MV-4-11 (cell line): ENCODE data around the gene OR12D1.
"Not testable (repeated sequence)": the region's sequence is repeated elsewhere in the genome, so short reads cannot be mapped to it uniquely, and the experiment has no call there.

Experiments used
- DNase-seq: peaks from one replicate; lab custom pipeline; 2025; lab: John Stamatoyannopoulos, UW

Gene OR12D1

GRCh38 chr6:29414588-29414987, at the start of gene OR12D1:
Gene OR12D1 (plus strand): TSS chr6:29414928.
- no peak for DNase-seq

- no peak for DNase-seq
Observed at GRCh38 chr6:29368765-29369164, 46.0 kb upstream of the OR12D1 start, which contains the start of gene OR5V1. Gene OR5V1 (minus strand): TSS chr6:29368865. CDS start chr6:29356195, 12,670 bp downstream.

GRCh38 chr6:29375191-29375590, 39.5 kb upstream of the OR12D1 start, which contains the start of gene OR12D3:
Gene OR12D3 (minus strand): TSS chr6:29375291. CDS start chr6:29375287, 4 bp downstream.
- no peak for DNase-seq

GRCh38 chr6:29376003-29376402, 38.7 kb upstream of the OR12D1 start:
- DNase-seq: no peak

GRCh38 chr6:29388533-29388932, 26.2 kb upstream of the OR12D1 start:
- no peak for DNase-seq

- no peak for DNase-seq
Observed at GRCh38 chr6:29395331-29395730, 19.4 kb upstream of the OR12D1 start, which contains the start of gene OR12D2. Gene OR12D2 (plus strand): TSS chr6:29395631. CDS start chr6:29396700, 1,069 bp downstream.

- DNase-seq: no peak
Observed at GRCh38 chr6:29399525-29399924, 15.2 kb upstream of the OR12D1 start.

- DNase-seq: no peak
Observed at GRCh38 chr6:29403801-29404200, 10.9 kb upstream of the OR12D1 start.

- DNase-seq: no peak
Observed at GRCh38 chr6:29419516-29419915, 4.8 kb downstream of the OR12D1 start.

GRCh38 chr6:29424168-29424567, 9.4 kb downstream of the OR12D1 start:
- DNase-seq: no peak

GRCh38 chr6:29424575-29424974, 9.8 kb downstream of the OR12D1 start:
- DNase-seq: no peak

- DNase-seq: no peak
Observed at GRCh38 chr6:29425075-29425474, 10.3 kb downstream of the OR12D1 start.

- DNase-seq: no peak
Observed at GRCh38 chr6:29426654-29427053, 11.9 kb downstream of the OR12D1 start.

- not testable (repeated sequence) for DNase-seq
Observed at GRCh38 chr6:29436730-29437129, 22.0 kb downstream of the OR12D1 start.

GRCh38 chr6:29439006-29439405, 24.3 kb downstream of the OR12D1 start, which contains the start of gene OR10C1:
Gene OR10C1 (plus strand): TSS chr6:29439306. CDS start chr6:29440016, 710 bp downstream.
- DNase-seq: no peak

- DNase-seq: peak; percentile 11
Observed at GRCh38 chr6:29442719-29443118, 28.0 kb downstream of the OR12D1 start.

GRCh38 chr6:29444031-29444430, 29.3 kb downstream of the OR12D1 start:
- DNase-seq: not testable (repeated sequence)

- no peak for DNase-seq
Observed at GRCh38 chr6:29447670-29448069, 32.9 kb downstream of the OR12D1 start.

- DNase-seq: no peak
Observed at GRCh38 chr6:29451471-29452193, 36.9 kb downstream of the OR12D1 start.

GRCh38 chr6:29456971-29457370, 42.2 kb downstream of the OR12D1 start, which contains the start of the genes OR11A1 and OR2H1:
Gene OR11A1 (minus strand): TSS chr6:29457071. CDS start chr6:29427641, 29,430 bp downstream.
Gene OR2H1 (plus strand): TSS chr6:29457155. CDS start chr6:29461770, 4,615 bp downstream.
- DNase-seq: no peak

GRCh38 chr6:29461021-29461814, 46.5 kb downstream of the OR12D1 start:
- no peak for DNase-seq

- no peak for DNase-seq
Observed at GRCh38 chr6:29462022-29462421, 47.3 kb downstream of the OR12D1 start.

- no peak for DNase-seq
Observed at GRCh38 chr6:29465279-29465678, 50.6 kb downstream of the OR12D1 start.
